GM21529 (cell line): ENCODE measurements around the gene CENPP.

ENCODE experiments used
- ATAC-seq: cut with Tn5 transposase; IDR thresholded peaks from one replicate; pipeline ENCODE4 v1.9.1; 2021; ENCODE audit not compliant: unreplicated experiment

The CENPP gene

GRCh38 chr9:92312887-92313623, 12.7 kb upstream of the CENPP start:
- no peak for ATAC-seq

DNA sequence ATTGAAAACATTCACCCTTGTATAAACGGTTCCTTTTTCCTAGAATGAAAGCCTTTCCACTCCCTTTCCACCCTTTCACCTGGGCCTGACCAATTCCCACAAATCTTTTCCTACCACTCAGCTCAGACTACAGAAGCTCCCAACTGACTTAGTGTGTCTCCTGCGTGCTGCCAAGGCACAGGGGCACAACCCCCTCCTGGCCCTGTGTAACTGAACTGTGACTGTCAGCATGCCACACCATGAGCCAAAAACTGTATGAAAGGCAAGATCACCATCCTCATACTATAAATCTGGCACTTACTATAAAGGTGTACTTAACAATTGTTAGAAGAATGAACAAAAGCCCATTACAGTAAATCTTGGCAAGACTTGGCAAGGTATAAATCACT, 12.1 kb upstream of the CENPP start:
- ATAC-seq, result no peak

- no peak for ATAC-seq
Measured at GRCh38 chr9:92315456-92315855, 10.3 kb upstream of the CENPP start.

GRCh38 chr9:92324431-92324830, 1.3 kb upstream of the CENPP start:
- no peak for ATAC-seq

GRCh38 chr9:92324889-92325268, 874 bp upstream of the CENPP start:
- ATAC-seq, result peak; percentile 9

GRCh38 chr9:92325991-92326500, 293 bp downstream of the CENPP start:
- no peak for ATAC-seq

DNA sequence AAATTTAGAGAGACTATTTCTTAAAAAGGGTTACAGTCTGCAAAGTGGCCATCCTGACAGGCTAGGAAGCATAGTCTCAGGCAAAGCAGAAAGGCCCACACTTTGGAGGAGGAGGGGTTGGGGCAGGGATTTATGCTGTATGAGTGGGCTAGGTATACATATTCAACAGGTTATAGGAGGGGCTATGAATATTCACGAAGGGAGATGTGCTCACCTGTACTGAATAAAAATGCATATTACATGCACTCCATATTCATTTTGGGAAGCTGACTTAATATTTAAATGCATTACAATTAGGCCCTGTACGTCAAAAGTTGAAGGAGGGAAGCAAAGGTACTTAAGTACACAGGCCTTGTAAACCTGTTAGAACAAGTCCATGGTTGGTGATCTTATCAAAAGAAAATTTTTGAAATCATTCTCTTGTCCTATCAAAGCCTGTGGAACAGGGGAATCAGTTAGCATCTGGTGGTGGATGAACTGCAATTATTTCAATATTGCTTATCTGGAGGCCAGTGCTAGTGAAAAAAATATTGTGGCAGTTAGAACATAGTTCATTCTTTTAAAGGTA, 1.6 kb downstream of the CENPP start:
- ATAC-seq, result no peak

DNA sequence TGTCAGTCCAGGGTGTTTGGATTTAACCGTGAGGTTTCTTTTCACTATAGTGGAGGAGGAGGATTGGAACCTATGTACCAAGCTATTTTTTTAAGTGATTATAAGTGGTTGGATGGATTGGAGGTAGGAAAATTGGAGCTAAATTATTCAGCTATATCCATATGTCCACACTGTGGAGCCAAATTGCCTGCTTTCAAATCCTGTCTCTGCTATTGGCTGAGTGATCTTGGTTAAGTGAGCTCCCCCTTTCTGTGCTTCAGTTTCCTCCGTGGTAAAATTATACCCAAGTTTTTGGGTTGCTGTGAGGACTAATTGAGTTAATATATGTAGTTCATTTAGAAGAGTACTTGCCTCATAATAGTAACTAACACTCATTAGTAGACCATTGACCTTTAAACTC, 2.5 kb downstream of the CENPP start:
- no peak for ATAC-seq

DNA sequence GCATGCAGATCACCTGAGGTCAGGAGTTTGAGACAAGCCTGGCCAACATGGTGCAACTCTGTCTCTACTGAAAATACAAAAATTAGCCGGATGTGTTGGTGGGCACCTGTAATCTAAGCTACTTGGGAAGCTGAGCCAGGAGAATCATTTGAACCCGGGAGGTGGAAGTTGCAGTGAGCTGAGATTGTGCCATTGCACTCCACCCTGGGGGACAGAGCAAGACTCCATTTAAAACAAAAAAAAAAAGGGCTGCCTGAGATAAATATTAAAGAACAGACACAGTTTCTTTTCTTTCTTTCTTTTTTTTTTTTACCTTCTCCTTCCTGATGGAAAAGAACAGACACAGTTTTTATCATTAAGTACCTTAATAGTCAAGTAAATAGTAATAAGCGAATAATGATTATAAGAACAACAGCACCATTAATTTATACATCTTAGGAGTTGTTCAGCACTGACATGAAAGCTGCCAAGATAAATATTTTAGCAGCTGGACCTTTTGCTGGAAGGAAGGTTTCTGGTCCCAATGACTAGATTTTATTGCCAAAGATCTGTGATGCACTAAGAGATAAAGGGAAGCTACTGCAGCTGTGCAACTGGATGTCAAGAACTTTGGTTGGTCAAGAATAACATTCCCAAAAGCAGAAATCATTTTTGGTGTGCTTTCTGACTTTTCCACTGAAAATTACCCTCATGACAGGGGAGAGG, 7.0 kb downstream of the CENPP start:
- ATAC-seq, result no peak

GRCh38 chr9:92333282-92333634, 7.5 kb downstream of the CENPP start:
- ATAC-seq, result no peak

DNA sequence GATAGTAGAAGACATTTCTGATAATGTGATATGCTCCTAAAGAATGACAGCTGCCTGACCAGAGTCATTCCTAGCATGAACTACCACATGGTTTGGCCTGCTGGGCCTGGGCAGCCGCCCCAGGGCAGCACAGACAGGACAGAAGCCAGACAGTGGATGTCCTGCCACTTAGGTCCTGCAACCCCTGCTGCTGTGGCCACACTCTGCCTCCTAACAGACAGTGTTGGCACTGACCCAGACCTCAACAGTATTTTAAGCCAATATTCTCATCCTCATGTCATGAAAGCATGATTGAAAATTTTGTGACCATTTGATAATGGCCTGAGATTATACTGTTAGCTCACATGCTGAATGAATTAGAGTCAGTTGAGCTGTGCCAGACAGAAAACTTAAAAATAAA, 15.8 kb downstream of the CENPP start:
- no peak for ATAC-seq

GRCh38 chr9:92342825-92343488, 17.2 kb downstream of the CENPP start:
- no peak for ATAC-seq

DNA sequence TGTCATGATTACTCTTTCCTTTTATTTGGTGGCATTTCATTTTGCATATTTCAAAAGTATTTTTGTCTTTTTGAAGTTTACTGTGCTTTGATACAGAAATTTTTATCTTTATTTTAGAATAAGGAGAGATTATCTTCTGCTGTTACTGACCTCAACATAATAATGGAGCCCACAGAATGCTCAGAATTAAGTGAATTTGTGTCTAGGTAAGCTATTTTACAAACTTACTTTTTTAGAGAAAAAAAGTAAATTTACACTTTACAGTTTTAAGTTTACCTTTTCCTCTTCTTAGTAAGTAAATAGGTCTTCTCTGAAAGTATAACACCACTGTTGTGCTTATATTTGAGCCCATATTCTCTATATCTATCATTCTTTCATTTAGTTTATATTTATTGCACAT, 19.8 kb downstream of the CENPP start:
- no peak for ATAC-seq

GRCh38 chr9:92349771-92350739, 24.3 kb downstream of the CENPP start:
- ATAC-seq, result no peak

DNA sequence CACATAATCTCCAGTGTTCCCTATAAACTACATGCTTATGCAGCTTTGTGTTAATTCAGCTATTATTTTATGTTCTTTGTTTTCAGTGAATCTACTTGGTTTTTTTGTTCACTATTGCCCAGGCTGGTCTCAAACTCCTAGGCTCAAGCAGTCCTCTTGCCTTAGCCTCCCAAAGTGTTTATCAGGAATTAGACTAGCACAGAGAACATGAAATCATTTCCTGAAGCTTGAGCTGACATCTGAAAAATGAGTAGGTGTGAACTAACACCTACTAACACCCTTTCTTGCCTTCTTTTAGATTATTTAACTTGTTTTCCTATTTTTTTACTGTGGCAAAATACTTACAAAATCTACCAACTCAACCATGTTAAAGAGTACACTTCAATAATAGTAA, 25.0 kb downstream of the CENPP start:
- ATAC-seq, result no peak

DNA sequence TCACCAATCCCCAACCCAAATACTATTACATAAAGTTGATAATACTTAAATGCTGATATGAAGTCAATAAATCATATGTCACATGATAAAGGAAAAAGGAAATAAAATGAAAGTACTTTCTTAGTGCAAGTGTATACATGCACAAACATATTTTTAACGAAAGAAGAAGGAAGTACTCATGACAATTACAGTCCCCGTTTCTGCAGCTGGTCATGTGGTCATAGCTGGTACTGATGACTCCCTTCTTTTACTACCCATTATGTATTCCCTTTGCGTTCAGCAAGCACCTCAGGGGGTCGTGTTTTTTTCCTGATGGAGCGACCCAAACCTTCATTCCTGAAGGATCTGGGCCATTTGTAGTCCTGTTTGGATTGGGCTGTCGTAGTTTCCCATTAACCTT, 27.3 kb downstream of the CENPP start:
- no peak for ATAC-seq

DNA sequence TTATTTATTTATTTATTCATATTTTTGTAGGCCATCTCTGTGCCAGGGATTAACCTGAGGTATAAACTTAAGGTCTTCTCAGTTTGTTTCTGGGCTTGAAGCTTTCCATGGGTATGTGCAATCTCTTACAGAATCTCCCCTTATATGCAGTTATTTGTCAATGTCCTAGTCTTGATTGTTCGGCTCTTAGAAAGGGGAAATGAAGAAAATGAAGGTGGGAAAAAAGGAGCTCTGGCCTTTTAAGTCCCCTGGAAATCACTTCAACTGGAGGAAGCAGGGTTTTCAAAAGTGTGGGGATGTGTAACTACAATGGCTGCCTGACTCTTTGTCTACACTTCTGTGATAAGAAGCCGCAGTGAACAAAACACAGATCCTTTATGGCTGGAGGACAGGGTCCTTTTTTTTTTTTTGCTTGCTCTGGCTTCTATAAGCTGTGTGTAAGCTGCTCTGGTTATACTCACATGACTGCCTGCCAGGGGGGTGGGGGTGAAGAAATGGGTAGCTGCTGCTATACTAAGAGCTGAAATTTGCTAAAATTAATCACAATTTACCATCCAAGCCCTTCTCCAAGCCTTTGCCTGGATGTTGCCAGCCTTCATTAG, 33.7 kb downstream of the CENPP start:
- no peak for ATAC-seq

DNA sequence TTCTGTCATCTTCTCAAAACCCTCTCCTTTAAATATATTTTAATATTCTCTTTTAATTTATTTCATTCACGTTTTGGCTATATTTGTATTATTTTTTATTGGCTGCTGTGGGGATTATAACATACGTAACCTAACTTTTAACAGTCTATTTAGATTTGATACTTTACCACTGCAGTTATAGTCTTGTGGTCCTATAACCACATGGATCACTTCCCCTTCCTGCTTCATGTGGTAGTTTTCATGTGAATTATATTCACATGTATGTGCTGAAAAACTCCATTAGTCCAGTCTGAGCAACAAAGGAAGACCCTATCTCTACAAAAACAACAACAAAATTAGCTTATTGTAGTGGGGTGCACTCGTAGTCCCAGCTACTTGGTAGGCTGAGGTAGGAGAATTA, 34.3 kb downstream of the CENPP start:
- ATAC-seq, result no peak

DNA sequence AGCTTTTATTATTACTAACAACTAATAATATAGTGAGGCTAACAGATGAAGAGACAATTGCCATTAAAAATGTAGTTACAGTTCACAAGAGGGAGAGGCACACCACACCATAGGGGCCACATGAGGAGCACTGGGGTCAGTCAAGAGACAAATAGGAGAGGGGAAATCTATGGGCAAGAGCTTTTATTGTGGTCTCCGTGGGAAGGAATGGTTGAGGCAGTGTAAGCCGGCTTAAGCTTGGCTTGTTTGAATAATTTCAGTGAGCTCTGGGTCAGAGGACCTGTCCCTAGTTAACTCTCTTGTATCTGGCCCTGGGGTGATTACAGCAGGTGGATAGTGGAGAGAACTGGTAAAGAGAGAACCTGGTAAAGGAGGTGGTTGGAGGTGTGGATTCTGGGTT, 43.3 kb downstream of the CENPP start:
- ATAC-seq, result no peak

DNA sequence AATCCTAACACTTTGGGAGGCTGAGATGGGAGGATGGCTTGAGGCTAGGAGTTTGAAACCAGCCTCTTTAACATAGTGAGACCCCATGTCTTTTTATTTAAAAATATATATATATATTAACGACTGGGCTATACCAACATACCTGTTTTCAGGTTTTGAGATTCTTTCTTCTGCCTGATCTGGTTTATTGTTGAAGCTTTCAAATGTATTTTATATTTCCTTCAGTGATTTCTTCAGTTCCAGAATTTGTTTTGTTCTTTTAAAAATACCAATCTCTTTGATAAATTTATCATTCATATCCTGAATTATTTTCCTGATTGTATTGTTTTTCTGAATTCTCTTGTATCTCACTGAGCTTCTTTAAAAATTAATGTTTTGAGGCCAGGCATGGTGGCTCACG, 47.4 kb downstream of the CENPP start:
- ATAC-seq, result no peak
